ENCODE results near the gene ABCF3.

The ABCF3 gene

GRCh38 chr3:184196536-184196935 lies 10.5 kb downstream of the ABCF3 start:
- TF ChIP-seq CTCF (IDR thresholded peaks at IDR 0.05) = no peak

GRCh38 chr3:184198509-184198908 lies 12.5 kb downstream of the ABCF3 start:
- TF ChIP-seq CTCF (IDR thresholded peaks at IDR 0.05) = no peak

GRCh38 chr3:184200825-184201224 lies 14.8 kb downstream of the ABCF3 start:
- no peak for TF ChIP-seq CTCF (IDR thresholded peaks at IDR 0.05)

- TF ChIP-seq CTCF (IDR thresholded peaks at IDR 0.05) = no peak
These were observed 17.5 kb downstream of the ABCF3 start for GRCh38 chr3:184203526-184203925.

- no peak for TF ChIP-seq CTCF (IDR thresholded peaks at IDR 0.05)
These were observed 23.3 kb downstream of the ABCF3 start for GRCh38 chr3:184209146-184209923.

- no peak for TF ChIP-seq CTCF (IDR thresholded peaks at IDR 0.05)
These were observed 25.3 kb downstream of the ABCF3 start for GRCh38 chr3:184211297-184211696.

GRCh38 chr3:184211718-184212117 lies 25.7 kb downstream of the ABCF3 start:
- TF ChIP-seq CTCF (IDR thresholded peaks at IDR 0.05) = no peak

- TF ChIP-seq CTCF (IDR thresholded peaks at IDR 0.05) = no peak
These were observed 32.8 kb downstream of the ABCF3 start for GRCh38 chr3:184218814-184219213.

Measured in LNCAP (cell line).